C4-2B (cell line): ENCODE measurements around the gene TIAM2.

ENCODE experiments used
- ZFX ChIP-seq: fragments of 450-650 bp; IDR thresholded peaks from 2 replicates; pipeline ENCODE4 v1.6.1; 2017
- TF ChIP-seq, protein P1 (sequence below): fragments of 450-650 bp; conservative IDR thresholded peaks from 2 replicates; pipeline ENCODE4 v1.5.1; 2017; ENCODE audit warnings: mild to moderate bottlenecking

GRCh38 chr6:155141512-155141911 lies 146.4 kb downstream of the TIAM2 start:
- TF ChIP-seq, protein P1, sequence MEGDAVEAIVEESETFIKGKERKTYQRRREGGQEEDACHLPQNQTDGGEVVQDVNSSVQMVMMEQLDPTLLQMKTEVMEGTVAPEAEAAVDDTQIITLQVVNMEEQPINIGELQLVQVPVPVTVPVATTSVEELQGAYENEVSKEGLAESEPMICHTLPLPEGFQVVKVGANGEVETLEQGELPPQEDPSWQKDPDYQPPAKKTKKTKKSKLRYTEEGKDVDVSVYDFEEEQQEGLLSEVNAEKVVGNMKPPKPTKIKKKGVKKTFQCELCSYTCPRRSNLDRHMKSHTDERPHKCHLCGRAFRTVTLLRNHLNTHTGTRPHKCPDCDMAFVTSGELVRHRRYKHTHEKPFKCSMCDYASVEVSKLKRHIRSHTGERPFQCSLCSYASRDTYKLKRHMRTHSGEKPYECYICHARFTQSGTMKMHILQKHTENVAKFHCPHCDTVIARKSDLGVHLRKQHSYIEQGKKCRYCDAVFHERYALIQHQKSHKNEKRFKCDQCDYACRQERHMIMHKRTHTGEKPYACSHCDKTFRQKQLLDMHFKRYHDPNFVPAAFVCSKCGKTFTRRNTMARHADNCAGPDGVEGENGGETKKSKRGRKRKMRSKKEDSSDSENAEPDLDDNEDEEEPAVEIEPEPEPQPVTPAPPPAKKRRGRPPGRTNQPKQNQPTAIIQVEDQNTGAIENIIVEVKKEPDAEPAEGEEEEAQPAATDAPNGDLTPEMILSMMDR: no peak
- no peak for TF ChIP-seq ZFX
